ENCODE measurements around the gene ZNF423.

ZNF423 gene

GRCh38 chr16:49734331-49734730 lies 121.6 kb downstream of the ZNF423 start:
- in situ Hi-C loops (cut with MboI; ENCODE audit: low sequenced_read_pairs): no loop called here

DNA sequence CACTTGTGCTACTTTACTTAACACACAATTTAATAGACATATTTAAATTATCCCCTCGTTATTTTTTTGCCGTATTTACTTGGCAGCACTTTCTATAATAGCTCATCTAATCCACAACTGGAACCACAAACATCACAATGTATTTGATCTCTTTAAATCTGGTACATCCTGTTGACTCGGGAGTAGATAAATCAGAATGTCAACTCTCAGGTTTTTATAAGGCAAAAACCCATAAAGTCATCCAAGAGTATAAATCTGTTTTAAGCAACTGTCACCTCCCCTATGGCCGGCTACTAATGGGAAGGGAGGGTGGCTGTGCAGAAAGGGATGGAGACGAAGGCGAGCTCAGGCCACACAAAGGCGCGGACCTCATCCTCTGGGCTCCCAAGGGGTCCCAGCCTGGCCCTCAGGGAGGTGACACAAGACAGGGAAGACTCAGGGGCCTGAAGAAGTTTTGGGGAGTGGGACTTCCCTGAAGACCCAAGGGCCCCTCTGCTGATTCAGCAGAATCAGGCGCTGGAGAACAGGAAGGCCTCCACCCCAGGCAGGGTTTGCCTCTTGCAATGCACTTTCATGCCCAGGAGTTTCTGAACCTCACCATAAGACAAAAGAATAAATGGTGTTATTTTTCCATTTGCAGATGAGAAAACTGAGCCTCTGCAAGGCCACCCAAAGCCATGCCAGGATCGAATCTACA lies 122.5 kb downstream of the ZNF423 start:
- in situ Hi-C loops (cut with MboI; ENCODE audit: low sequenced_read_pairs): no loop called here

DNA sequence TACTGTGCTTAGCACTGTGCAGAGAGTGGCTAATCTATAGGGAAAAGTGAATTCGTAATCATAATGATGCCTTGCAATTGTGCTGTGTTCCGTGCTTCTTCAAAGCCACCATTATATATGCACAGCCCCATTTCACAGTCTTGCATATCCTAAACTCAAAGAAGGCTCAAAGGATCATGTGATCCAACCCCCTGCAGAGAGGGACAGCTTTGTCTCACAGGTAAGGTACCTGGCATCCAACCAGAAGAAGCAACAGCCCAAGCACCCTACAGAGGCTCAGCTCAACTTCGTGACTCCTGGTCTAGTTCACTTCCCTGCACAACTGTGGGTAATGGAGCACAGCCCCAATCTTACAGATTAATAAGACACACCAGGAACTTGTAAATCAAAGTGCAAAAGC lies 124.0 kb downstream of the ZNF423 start:
- in situ Hi-C loops (cut with MboI; ENCODE audit: low sequenced_read_pairs): no loop called here

GRCh38 chr16:49730772-49731171 lies 125.1 kb downstream of the ZNF423 start:
- in situ Hi-C loops (cut with MboI; ENCODE audit: low sequenced_read_pairs): no loop called here

GRCh38 chr16:49727611-49728010 lies 128.3 kb downstream of the ZNF423 start:
- in situ Hi-C loops (cut with MboI; ENCODE audit: low sequenced_read_pairs): no loop called here

- in situ Hi-C loops (cut with MboI; ENCODE audit: low sequenced_read_pairs): no loop called here
Observed at GRCh38 chr16:49726155-49726554, 129.8 kb downstream of the ZNF423 start.

- in situ Hi-C loops (cut with MboI; ENCODE audit: low sequenced_read_pairs): no loop called here
Observed at GRCh38 chr16:49725651-49726050, 130.3 kb downstream of the ZNF423 start.

GRCh38 chr16:49724774-49725173 lies 131.1 kb downstream of the ZNF423 start:
- in situ Hi-C loops (cut with MboI; ENCODE audit: low sequenced_read_pairs): no loop called here

GRCh38 chr16:49723310-49723709 lies 132.6 kb downstream of the ZNF423 start:
- in situ Hi-C loops (cut with MboI; ENCODE audit: low sequenced_read_pairs): no loop called here

DNA sequence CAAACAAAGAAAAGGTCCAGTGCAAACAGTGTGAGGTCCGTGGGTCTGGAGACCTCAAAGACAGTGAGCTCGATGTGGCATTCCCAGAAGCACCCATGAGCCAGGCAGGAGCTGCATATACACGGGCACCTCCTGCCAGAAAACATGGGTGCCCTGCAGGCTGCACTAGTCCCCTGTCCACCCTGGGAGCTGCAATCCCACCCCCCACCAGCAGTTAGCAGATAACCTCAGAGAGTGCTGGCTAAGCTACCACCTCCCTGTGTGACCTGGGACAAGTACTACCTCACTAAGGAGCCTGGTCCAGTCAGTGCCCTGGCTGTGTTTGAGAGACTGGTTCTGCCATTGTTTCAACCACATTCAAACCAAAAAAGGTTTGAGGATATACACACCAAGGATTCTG lies 135.7 kb downstream of the ZNF423 start:
- in situ Hi-C loops (cut with MboI; ENCODE audit: low sequenced_read_pairs): no loop called here

- in situ Hi-C loops (cut with MboI; ENCODE audit: low sequenced_read_pairs): no loop called here
Observed at GRCh38 chr16:49717689-49718088, 138.2 kb downstream of the ZNF423 start.

DNA sequence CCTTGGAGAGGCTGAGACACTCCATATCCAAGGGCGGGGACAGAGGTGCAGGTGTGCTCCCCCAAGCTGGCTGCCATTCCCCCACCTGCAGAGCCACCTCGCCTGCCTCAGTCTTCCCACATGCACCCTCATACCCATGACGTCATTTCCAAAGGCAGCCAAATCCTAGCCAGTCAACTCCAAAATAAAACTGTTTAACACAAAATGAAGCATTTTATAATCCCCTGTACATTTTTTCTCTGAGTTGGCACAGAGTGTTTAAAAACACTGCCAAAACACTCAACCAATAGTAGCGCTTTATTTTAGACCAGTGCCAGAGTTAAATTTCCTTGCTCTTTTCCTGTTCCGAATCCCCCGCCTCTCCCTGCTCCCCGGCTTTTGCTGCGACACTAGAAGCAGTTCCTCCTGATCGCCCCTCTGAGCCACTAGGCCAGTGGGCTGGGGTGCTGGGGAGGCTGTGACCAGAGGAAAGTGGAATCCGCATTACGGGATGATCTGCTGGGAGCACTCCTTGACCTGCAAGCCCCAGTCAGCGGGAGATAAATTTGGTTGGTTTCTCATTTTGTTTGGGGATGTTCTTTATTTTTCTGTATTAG lies 139.5 kb downstream of the ZNF423 start:
- in situ Hi-C loops (cut with MboI; ENCODE audit: low sequenced_read_pairs): no loop called here

GRCh38 chr16:49713770-49714169 lies 142.1 kb downstream of the ZNF423 start:
- in situ Hi-C loops (cut with MboI; ENCODE audit: low sequenced_read_pairs): no loop called here

- in situ Hi-C loops (cut with MboI; ENCODE audit: low sequenced_read_pairs): no loop called here
Observed at GRCh38 chr16:49712542-49712941, 143.4 kb downstream of the ZNF423 start.

DNA sequence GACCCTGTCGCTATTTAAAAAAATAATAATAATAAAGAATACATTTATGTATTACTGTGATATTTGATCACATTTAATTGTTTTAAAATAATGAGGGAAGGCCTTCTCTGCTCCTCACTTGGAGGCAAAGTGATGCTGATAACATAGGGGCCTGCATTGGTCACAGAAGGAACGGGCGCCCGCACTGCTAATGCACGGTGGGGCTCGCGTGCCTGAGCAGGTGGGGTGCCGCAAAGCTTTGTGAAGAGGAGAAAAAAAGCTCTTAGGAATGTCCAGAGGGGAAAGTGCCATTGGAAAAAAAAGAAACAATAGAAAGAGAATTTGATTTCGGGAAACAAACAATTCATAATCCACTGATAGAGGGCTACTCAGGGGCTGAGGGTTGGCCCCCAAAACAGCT lies 143.8 kb downstream of the ZNF423 start:
- in situ Hi-C loops (cut with MboI; ENCODE audit: low sequenced_read_pairs): no loop called here

DNA sequence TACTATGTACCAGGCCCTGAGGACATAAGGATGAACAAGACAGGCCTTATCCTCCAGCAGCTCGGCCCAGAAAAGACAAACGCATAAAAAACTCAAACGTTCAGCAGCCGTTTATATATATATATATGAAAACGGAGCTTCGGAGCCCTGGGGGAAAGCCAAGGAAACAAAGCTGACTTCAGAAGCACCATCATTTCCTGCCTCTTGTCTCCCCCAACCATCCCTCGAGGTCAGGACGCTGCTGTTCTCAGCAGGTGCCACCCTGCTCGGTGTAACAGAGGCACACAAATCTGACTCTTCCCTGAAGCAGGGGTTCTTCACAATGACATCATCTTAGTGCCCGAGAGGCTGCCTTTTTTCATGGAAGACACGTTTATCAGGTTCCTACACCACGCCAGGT lies 146.9 kb downstream of the ZNF423 start:
- in situ Hi-C loops (cut with MboI; ENCODE audit: low sequenced_read_pairs): no loop called here

DNA sequence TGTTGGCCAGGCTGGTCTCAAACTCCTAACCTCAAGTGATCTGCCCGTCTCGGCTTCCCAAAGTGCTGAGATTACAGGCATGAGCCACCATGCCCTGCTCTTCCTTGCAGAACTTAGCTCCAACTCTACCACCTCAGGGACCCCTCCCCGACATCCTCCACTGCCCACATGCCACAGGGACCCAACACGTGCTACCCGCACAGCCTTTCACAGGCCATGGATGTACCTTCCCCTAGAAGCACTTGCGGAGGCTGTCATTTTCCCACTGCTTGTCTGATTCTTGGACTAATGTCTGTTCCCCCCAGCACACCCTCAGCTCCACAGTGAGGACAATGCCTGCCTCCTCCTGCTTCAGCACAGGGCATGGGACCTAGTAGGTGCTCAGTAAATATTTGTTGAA lies 147.4 kb downstream of the ZNF423 start:
- in situ Hi-C loops (cut with MboI; ENCODE audit: low sequenced_read_pairs): no loop called here

- in situ Hi-C loops (cut with MboI; ENCODE audit: low sequenced_read_pairs): no loop called here
Observed at GRCh38 chr16:49706620-49707355, 149.1 kb downstream of the ZNF423 start.

DNA sequence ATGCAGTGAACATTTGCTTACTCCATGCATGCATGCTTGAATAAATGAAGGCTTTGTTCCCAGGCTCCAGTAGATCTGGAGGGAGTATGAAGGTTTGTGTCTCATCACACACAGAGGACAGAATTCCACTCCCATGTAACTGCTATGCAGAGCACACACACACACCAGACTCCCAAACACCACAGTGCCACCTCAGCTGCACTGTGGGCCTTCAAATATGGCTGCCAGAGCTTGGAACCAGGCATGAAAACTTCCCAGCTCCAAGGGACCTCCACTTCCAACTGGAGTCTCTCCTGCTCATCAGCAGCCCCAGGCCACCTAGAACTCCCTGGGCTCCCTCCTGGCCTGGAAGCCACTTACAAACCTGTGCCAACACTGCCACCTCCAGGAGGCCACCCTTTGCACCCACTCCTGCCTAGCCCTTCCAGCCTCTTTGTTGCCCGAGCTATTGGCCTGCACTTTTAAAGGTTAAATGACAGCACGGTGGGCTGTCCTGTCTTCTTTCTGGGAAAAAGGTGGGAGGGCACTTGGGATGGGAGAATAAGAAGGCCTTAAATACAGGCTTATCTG lies 151.2 kb downstream of the ZNF423 start:
- in situ Hi-C loops (cut with MboI; ENCODE audit: low sequenced_read_pairs): no loop called here

DNA sequence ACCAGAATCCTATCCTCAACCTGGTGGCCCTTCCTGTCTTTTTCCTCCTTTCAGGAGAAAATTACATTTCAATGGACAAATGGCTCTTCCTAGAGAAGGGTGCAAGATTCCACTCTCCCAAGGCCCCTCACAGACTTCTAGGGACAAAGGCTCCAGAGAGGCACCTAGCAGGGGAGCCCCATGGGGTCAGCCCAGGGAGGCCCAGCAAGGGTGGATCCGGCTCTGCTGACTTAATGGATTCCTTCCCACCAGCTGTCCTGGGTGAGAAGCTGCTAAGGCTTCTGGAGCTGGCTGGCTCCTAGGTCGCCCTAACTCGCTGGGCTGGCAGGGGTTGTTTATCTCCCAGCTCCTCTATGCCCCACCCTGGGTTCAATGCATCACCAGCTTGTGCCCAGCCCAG lies 152.4 kb downstream of the ZNF423 start:
- in situ Hi-C loops (cut with MboI; ENCODE audit: low sequenced_read_pairs): no loop called here

- in situ Hi-C loops (cut with MboI; ENCODE audit: low sequenced_read_pairs): no loop called here
Observed at GRCh38 chr16:49701789-49702494, 154.0 kb downstream of the ZNF423 start.
